Posterior vena cava (tissue), 2 donors: Measurements from ENCODE around the gene EIF1AD. TPM values are rescaled to one million over a fixed set of nuclear protein-coding genes. Genes with fewer than 3 reads are reported as not detected.

ENCODE experiments used
- DNase-seq: peaks from one replicate; pipeline ENCODE4 v3.0.0-alpha.2; 2020; ENCODE audit warnings: low spot score
- intact Hi-C, 2 donors: fragments of 100-400 bp; cut with DNase I; formaldehyde crosslinking; loops; one replicate each; pipeline versions ENCODE4 v1.14.1 to v1.14.2; 2022 to 2023
- total RNA-seq, 2 donors: library from RNA; stranded (reverse); fragmentation: NEBNext Ultra II Directional; extraction: Animal tissue kit (Norgen Biotek cat#: 25700); gene quantifications; one replicate each; pipeline ENCODE4 v1.2.1, GENCODE V29; 2021
- donor health status: DM: yes; HTN: yes; CAD: no.
- donor health status: DM: yes; HTN: yes; CAD: no.

The EIF1AD gene
- total RNA-seq, 2 donors from 2014 or later: 24.8 to 24.9 TPM

GRCh38 chr11:65977621-65978390 lies 24.2 kb downstream of the EIF1AD start:
- intact Hi-C loops: loop anchor here in 1 of 2 donors (5.0 to 10.0 kb wide), 2 partner anchors 56 to 273 kb away; no protein-coding TSS in a partner anchor
- no peak for DNase-seq

GRCh38 chr11:65976216-65977176 lies 25.5 kb downstream of the EIF1AD start:
- DNase-seq: no peak
- intact Hi-C loops: loop anchor here in 1 of 2 donors (5.0 to 10.0 kb wide), 2 partner anchors 54 to 272 kb away; no protein-coding TSS in a partner anchor

- intact Hi-C loops: loop anchor here in 1 of 2 donors (5.0 to 10.0 kb wide), 2 partner anchors 53 to 271 kb away; no protein-coding TSS in a partner anchor
- no peak for DNase-seq
These were observed 26.2 kb downstream of the EIF1AD start for GRCh38 chr11:65975771-65976170.

- intact Hi-C loops: loop anchor here in 1 of 2 donors (10.0 kb wide), 1 partner anchor 269 kb away; no protein-coding TSS in a partner anchor
- no peak for DNase-seq
These were observed 28.4 kb downstream of the EIF1AD start for GRCh38 chr11:65973439-65974110.

GRCh38 chr11:65972116-65972515 lies 29.8 kb downstream of the EIF1AD start:
- intact Hi-C loops: loop anchor here in 1 of 2 donors (10.0 kb wide), 1 partner anchor 267 kb away; no protein-coding TSS in a partner anchor
- DNase-seq: no peak

- intact Hi-C loops: loop anchor here in 1 of 2 donors (10.0 kb wide), 1 partner anchor 84 kb away; the partner anchor contains the start of gene FIBP
- DNase-seq: no peak
These were observed 33.1 kb downstream of the EIF1AD start for GRCh38 chr11:65968600-65969482.

- intact Hi-C loops: loop anchor here in 1 of 2 donors (10.0 kb wide), 1 partner anchor 83 kb away; the partner anchor contains the start of gene FIBP
- no peak for DNase-seq
These were observed 34.5 kb downstream of the EIF1AD start for GRCh38 chr11:65967329-65967934.

- intact Hi-C loops: loop anchor here in 1 of 2 donors (10.0 kb wide), 1 partner anchor 81 kb away; the partner anchor contains the start of gene FIBP
These were observed 35.8 kb downstream of the EIF1AD start for GRCh38 chr11:65965986-65966762.

GRCh38 chr11:65964906-65965305 lies 37.1 kb downstream of the EIF1AD start:
- intact Hi-C loops: loop anchor here (5.0 to 10.0 kb wide), 3 partner anchors 43 to 408 kb away; partner anchors contain the start of genes FIBP (in 1 of the 2) and LTBP3 (in 1 of the 2)
- no peak for DNase-seq

More at GRCh38 chr11:65965986-65966762, 35.8 kb downstream of the EIF1AD start:
- DNase-seq: no peak

GRCh38 chr11:65962141-65962564 lies 39.8 kb downstream of the EIF1AD start:
- intact Hi-C loops: loop anchor here (5.0 to 10.0 kb wide), 3 partner anchors 40 to 405 kb away; partner anchors contain the start of genes FIBP (in 1 of the 2) and LTBP3 (in 1 of the 2)
- no peak for DNase-seq

GRCh38 chr11:65961267-65962140 lies 40.5 kb downstream of the EIF1AD start, which contains the start of gene SART1:
Gene SART1, plus strand, starts transcription at chr11:65961734. Its CDS starts 47 bp downstream, at chr11:65961781.
- intact Hi-C loops: loop anchor here (5.0 to 10.0 kb wide), 3 partner anchors 39 to 404 kb away; partner anchors contain the start of genes FIBP (in 1 of the 2) and LTBP3 (in 1 of the 2)

GRCh38 chr11:65960824-65961266 lies 41.1 kb downstream of the EIF1AD start:
- DNase-seq: no peak
- intact Hi-C loops: loop anchor here (5.0 to 10.0 kb wide), 3 partner anchors 39 to 404 kb away; partner anchors contain the start of genes FIBP (in 1 of the 2) and LTBP3 (in 1 of the 2)

More at GRCh38 chr11:65961267-65962140, 40.5 kb downstream of the EIF1AD start, which contains the start of gene SART1:
- peak; percentile 99 for DNase-seq

GRCh38 chr11:65958774-65959420 lies 43.1 kb downstream of the EIF1AD start:
- DNase-seq: peak; percentile 77
- intact Hi-C loops: loop anchor here in 1 of 2 donors (5.0 kb wide), 1 partner anchor 1168 kb away; no protein-coding TSS in a partner anchor

- intact Hi-C loops: loop anchor here in 1 of 2 donors (5.0 kb wide), 1 partner anchor 1169 kb away; no protein-coding TSS in a partner anchor
- no peak for DNase-seq
These were observed 43.7 kb downstream of the EIF1AD start for GRCh38 chr11:65958291-65958690.
